ENCODE data around the gene PMM1. TPM values are rescaled to one million over a fixed set of nuclear protein-coding genes. Genes with fewer than 3 reads are reported as not detected.

PMM1 gene
- total RNA-seq, 1 experiment from 2014 or later: 49.3 TPM

GRCh38 chr22:41571786-41572185, 17.9 kb downstream of the PMM1 start:
- Histone ChIP-seq H3K27ac (no peak overlapping the region), H3K36me3 (ENCODE audit: low read depth) (no peaks in the 10 kb centered on the region), H3K9me3 (ENCODE audit: insufficient read depth, low read depth) (no peaks in the 10 kb centered on the region), H3K9me2 (ENCODE audit: insufficient read depth) (no peaks in the 10 kb centered on the region), H3K4me3 (no peak overlapping the region), H3K4me1 (replicated peaks; ENCODE audit: insufficient read depth) (no peaks in the 10 kb centered on the region), H2AFZ (no peak overlapping the region), H3K79me2 (ENCODE audit: low read depth) (no peaks in the 10 kb centered on the region), H3K4me2 (no peak overlapping the region), H3F3A (ENCODE audit: insufficient read depth, low read depth) (peaks cover 9% of the 10 kb centered on the region; the same call in 1 of the 2 replicates), H3K27me3 (ENCODE audit: insufficient read depth, low read depth) (no peaks in the 10 kb centered on the region), H4K20me1 (ENCODE audit: insufficient read depth) (no peaks in the 10 kb centered on the region)
- no TSS peak for BruUV-seq (replicated peaks)
- DNase-seq: no peak
- no peak for TF ChIP-seq CTCF (conservative IDR thresholded peaks at IDR 0.05)
- no peak for TF ChIP-seq EZH2 (IDR thresholded peaks at IDR 0.05; ENCODE audit: low read depth)
- CTCF ChIA-PET: no interaction called here
- POLR2A ChIA-PET (ENCODE audit: unreplicated experiment): interaction anchor here (0.6 kb wide), 1 partner anchor 17 kb away, joined by 3 read pairs; no protein-coding TSS in a partner anchor
- intact Hi-C loops (cut with micrococcal nuclease; ENCODE audit: unreplicated experiment): no loop called here

- H3K36me3 ChIP-seq (ENCODE audit: low read depth): no peaks in the 10 kb centered on the region
- no peaks in the 10 kb centered on the region for H3K9me3 ChIP-seq (ENCODE audit: insufficient read depth, low read depth)
- TF ChIP-seq CTCF (conservative IDR thresholded peaks at IDR 0.05): no peak
- TF ChIP-seq EZH2 (IDR thresholded peaks at IDR 0.05; ENCODE audit: low read depth): no peak
- H3K4me2 ChIP-seq: no peak overlapping the region
- POLR2A ChIA-PET (ENCODE audit: unreplicated experiment): no interaction called here
- no peaks in the 10 kb centered on the region for H3K9me2 ChIP-seq (ENCODE audit: insufficient read depth)
- no peaks in the 10 kb centered on the region for H3K27me3 ChIP-seq (ENCODE audit: insufficient read depth, low read depth)
- H2AFZ ChIP-seq: no peak overlapping the region
- CTCF ChIA-PET: no interaction called here
- peaks cover 24% of the 10 kb centered on the region for H3F3A ChIP-seq (ENCODE audit: insufficient read depth, low read depth)
- H3K79me2 ChIP-seq (ENCODE audit: low read depth): no peaks in the 10 kb centered on the region
- intact Hi-C loops (cut with micrococcal nuclease; ENCODE audit: unreplicated experiment): no loop called here
- DNase-seq: no peak
- BruUV-seq (replicated peaks): no TSS peak
- no peak overlapping the region for H3K27ac ChIP-seq
- no peak overlapping the region for H3K4me3 ChIP-seq
- H3K4me1 ChIP-seq (replicated peaks; ENCODE audit: insufficient read depth): peaks cover 10% of the 10 kb centered on the region
- H4K20me1 ChIP-seq (ENCODE audit: insufficient read depth): no peaks in the 10 kb centered on the region
Measured at GRCh38 chr22:41570221-41570620, 19.4 kb downstream of the PMM1 start.

- TF ChIP-seq EZH2 (IDR thresholded peaks at IDR 0.05; ENCODE audit: low read depth) (no peak), CTCF (conservative IDR thresholded peaks at IDR 0.05) (no peak)
- Histone ChIP-seq H3K4me3 (no peak overlapping the region), H4K20me1 (ENCODE audit: insufficient read depth) (no peaks in the 10 kb centered on the region), H3K9me2 (ENCODE audit: insufficient read depth) (no peaks in the 10 kb centered on the region), H3K79me2 (ENCODE audit: low read depth) (no peaks in the 10 kb centered on the region), H2AFZ (no peak overlapping the region), H3K4me2 (no peak overlapping the region), H3F3A (ENCODE audit: insufficient read depth, low read depth) (peaks cover 30% of the 10 kb centered on the region), H3K36me3 (ENCODE audit: low read depth) (no peaks in the 10 kb centered on the region), H3K4me1 (replicated peaks; ENCODE audit: insufficient read depth) (peaks cover 24% of the 10 kb centered on the region), H3K27me3 (ENCODE audit: insufficient read depth, low read depth) (no peaks in the 10 kb centered on the region), H3K9me3 (ENCODE audit: insufficient read depth, low read depth) (no peaks in the 10 kb centered on the region), H3K27ac (no peak overlapping the region)
- ChIA-PET CTCF (no interaction called here), POLR2A (ENCODE audit: unreplicated experiment) (interaction anchor here (0.6 kb wide), 1 partner anchor 501 kb away, joined by 5 read pairs; no protein-coding TSS in a partner anchor)
- BruUV-seq (replicated peaks): no TSS peak
- no peak for DNase-seq
- intact Hi-C loops (cut with micrococcal nuclease; ENCODE audit: unreplicated experiment): no loop called here
Measured at GRCh38 chr22:41568811-41569210, 20.8 kb downstream of the PMM1 start.

Data from PC-9 (cell line).